ENCODE measurements around the gene FBXW12. TPM values are rescaled to one million over a fixed set of nuclear protein-coding genes. Genes with fewer than 3 reads are reported as not detected.

The FBXW12 gene
- total and polyA plus RNA-seq, 2 of the 8 experiments (the other 6 are each of a cell fraction or from before 2014, with no cell fraction given) = 0.35 to 0.85 TPM

DNA sequence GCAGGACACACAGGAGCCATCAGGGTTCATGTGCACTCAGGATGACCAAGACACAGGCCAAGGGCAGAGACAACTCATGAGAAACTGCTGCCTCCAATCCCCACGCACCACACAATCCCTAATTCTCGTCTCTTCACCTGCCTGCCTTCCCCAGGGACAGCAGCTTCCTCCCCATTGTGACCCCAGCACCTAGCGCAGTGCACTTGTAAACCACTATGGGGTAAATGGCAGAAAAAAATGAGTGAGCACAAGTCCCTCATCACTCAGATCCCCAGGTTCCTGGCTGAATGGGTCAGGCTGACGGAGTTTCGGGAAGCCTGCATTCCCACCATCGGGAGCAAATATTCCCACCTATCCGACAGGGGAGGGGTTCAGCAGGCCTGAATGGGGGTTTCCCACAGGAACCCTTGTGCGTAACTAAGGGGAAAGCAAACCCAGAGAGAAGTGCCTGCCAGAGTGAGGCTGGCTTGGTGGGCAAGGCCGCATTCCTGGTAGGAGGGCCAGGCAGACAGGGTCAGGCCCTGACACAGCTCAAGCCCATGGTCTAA, 39.1 kb downstream of the FBXW12 start:
- Histone ChIP-seq H3K23ac (ENCODE audit: insufficient read length) (no peak overlapping the region), H2BK20ac (ENCODE audit: low read length) (no peak overlapping the region), H2BK12ac (ENCODE audit: low read depth, low read length) (no peak overlapping the region), H3K4me2 (ENCODE audit: insufficient read depth in 1 of 2, low read depth in 2 of 2, low read length in 2 of 2) (no peak overlapping the region), H2AFZ (ENCODE audit: low read length) (no peak overlapping the region), H3K14ac (ENCODE audit: insufficient read length) (no peak overlapping the region), H4K91ac (replicated peaks; ENCODE audit: insufficient read length, low read length) (no peak overlapping the region), H3K36me3 (ENCODE audit: control insufficient read depth in 2 of 4, insufficient read depth in 4 of 4, low read length in 3 of 4) (peaks cover 76 to 93% (median 90%) of the 10 kb centered on the region in 4 experiments), H2BK15ac (ENCODE audit: low read length) (no peak overlapping the region), H3K4ac (replicated peaks; ENCODE audit: insufficient read length, low read depth, low read length) (no peak overlapping the region), H4K5ac (ENCODE audit: insufficient read length, low read depth, low read length) (no peak overlapping the region), H3K18ac (ENCODE audit: extremely low read depth, low read length) (no peak overlapping the region), H3K4me3 (ENCODE audit: extremely low read depth in 1 of 4, insufficient read depth in 2 of 4, low read depth in 3 of 4, low read length in 4 of 4) (no peak overlapping the region), H3K4me1 (replicated peaks in 1 of 4; ENCODE audit: control insufficient read depth in 3 of 4, insufficient read depth in 4 of 4, low read length in 3 of 4) (no peaks in the 10 kb centered on the region), H3K9ac (replicated peaks in 1 of 4; ENCODE audit: extremely low read depth in 1 of 4, low read depth in 3 of 4, low read length in 3 of 4) (no peak overlapping the region), H3K56ac (replicated peaks; ENCODE audit: insufficient read length, low read depth, low read length) (no peak overlapping the region), H3K23me2 (ENCODE audit: low read depth, low read length) (no peaks in the 10 kb centered on the region), H3K79me1 (ENCODE audit: low read depth, low read length) (no peaks in the 10 kb centered on the region; the same call in 1 of the 2 replicates), H2BK120ac (replicated peaks; ENCODE audit: low read depth, low read length) (no peak overlapping the region), H3K79me2 (ENCODE audit: control insufficient read depth in 1 of 2, insufficient read depth in 2 of 2, low read length in 2 of 2) (no peaks in the 10 kb centered on the region), H2BK5ac (ENCODE audit: low read depth, low read length) (no peak overlapping the region), H4K20me1 (replicated peaks in 1 of 2; ENCODE audit: control insufficient read depth in 1 of 2, insufficient read depth in 2 of 2, low read length in 2 of 2) (peaks cover 6 to 49% of the 10 kb centered on the region in 2 experiments), H2AK5ac (ENCODE audit: low read depth, low read length) (no peak overlapping the region), H4K8ac (ENCODE audit: extremely low read depth, insufficient read depth, low read length) (no peak overlapping the region), H3K27ac (ENCODE audit: low read depth, low read length) (no peak overlapping the region), H3K9me3 (ENCODE audit: insufficient read depth in 2 of 2, low read depth in 1 of 2, low read length in 1 of 2) (no peaks in the 10 kb centered on the region), H3K27me3 (replicated peaks in 1 of 4; ENCODE audit: control insufficient read depth in 3 of 4, extremely low read depth in 1 of 4, insufficient read depth in 3 of 4, low read length in 3 of 4) (no peaks in the 10 kb centered on the region)
- 92% methylated on average over 9 of the region's 9 CpGs; no CpG with 5 or more reads in 1 of the 2 experiments for WGBS, 2 experiments (ENCODE audit: extremely low coverage in 1 of 2, insufficient coverage in 1 of 2, insufficient read length in 1 of 2, insufficient replicate concordance in 2 of 2, low coverage in 1 of 2, low lambda C conversion rate in 2 of 2, missing lambda C conversion rate in 1 of 2)
- ChIA-PET POLR2A (ENCODE audit: partially characterized antibody) (interaction anchor here (20.2 to 31.5 kb wide), 2 partner anchors 3 to 11 kb away, joined by 650 read pairs; partner anchors contain the start of gene PLXNB1), CTCF (ENCODE audit: partially characterized antibody) (interaction anchor here (1.0 to 7.7 kb wide), 7 partner anchors 11 to 148 kb away, joined by 3 to 130 read pairs (median 5); partner anchors contain the start of gene PLXNB1)
- FAIRE-seq = no peak
- DNase-seq (ENCODE audit: low read depth in 1 of 2, low spot score in 2 of 2) = no peak
- TF ChIP-seq EGR1 (IDR thresholded peaks at IDR 0.05; ENCODE audit: borderline replicate concordance, low read depth, low read length) (no peak), GTF2F1 (IDR thresholded peaks at IDR 0.05; ENCODE audit: borderline replicate concordance, low read depth, low read length) (no peak), KDM4A (IDR thresholded peaks at IDR 0.05; ENCODE audit: low read depth, low read length, severe bottlenecking) (no peak), NANOG (IDR thresholded peaks at IDR 0.05; ENCODE audit: insufficient read depth, low read depth, low read length, poor library complexity, severe bottlenecking) (no peak), POLR2AphosphoS5 (IDR thresholded peaks at IDR 0.05; ENCODE audit: low read depth, low read length) (no peak; the same call in 1 of the 2 replicates), POLR2A (IDR thresholded peaks at IDR 0.05; ENCODE audit: control extremely low read depth in 1 of 2, low read depth in 2 of 2, low read length in 2 of 2) (no peak), CREB1 (IDR thresholded peaks at IDR 0.05) (no peak), ZNF274 (IDR thresholded peaks at IDR 0.05; ENCODE audit: borderline replicate concordance, extremely low read depth, low read length) (no peak)
- TF ChIP-seq, protein P1, sequence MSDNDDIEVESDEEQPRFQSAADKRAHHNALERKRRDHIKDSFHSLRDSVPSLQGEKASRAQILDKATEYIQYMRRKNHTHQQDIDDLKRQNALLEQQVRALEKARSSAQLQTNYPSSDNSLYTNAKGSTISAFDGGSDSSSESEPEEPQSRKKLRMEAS (IDR thresholded peaks at IDR 0.05) = no peak

Data from H1 (cell line).